NCI-H345 treated with DMSO at 0.1 percent for 48 hours (cell line): ENCODE results near the gene PDSS2.
"Not testable (repeated sequence)": the region's sequence is repeated elsewhere in the genome, so short reads cannot be mapped to it uniquely, and the experiment has no call there.

Experiments
- DNase-seq: peaks from one replicate; lab custom pipeline; 2025; ENCODE audit not compliant: unreplicated experiment; lab: John Stamatoyannopoulos, UW

The PDSS2 gene

DNA sequence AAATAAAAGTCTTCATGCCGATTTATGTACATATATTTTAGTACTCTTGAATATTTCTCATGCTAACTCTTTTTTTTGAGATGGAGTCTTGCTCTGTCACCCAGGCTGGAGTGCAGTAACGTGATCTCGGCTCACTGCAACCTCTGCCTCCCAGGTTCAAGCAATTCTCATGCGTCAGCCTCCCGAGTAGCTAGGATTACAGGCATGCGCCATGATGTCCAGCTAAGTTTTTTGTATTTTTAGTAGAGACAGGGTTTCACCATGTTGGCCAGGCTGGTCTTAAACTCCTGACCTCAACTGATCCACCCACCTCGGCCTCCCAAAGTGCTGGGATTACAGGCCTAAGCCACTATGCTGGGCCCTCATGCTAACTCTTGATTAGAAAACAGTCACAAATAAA, 179.4 kb downstream of the PDSS2 start:
- DNase-seq = not testable (repeated sequence)

DNA sequence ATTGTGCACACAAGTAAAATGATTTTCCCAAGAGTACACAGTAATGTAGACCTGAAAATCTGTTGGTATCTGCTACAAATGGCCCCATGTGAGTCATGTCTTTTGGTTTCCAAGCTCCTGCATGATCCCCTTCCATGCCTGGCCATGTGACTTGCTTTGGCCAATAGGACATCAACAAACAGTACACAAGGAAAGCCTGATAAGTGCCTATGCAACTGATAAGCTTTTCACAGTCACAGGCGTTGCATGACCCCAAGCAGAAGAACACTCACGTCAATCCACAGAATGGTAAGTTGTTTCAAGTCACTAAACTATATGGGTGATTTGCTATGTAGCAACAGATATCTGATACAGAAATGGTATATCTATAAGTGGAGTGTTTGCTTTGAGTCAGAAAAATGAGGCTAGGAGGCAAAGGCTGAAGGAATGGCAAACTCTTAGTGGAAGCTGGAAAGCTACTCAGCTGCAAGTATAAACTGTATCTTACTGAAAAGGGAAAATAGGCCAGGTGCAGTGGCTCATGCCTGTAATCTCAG, 184.0 kb downstream of the PDSS2 start:
- DNase-seq = no peak

DNA sequence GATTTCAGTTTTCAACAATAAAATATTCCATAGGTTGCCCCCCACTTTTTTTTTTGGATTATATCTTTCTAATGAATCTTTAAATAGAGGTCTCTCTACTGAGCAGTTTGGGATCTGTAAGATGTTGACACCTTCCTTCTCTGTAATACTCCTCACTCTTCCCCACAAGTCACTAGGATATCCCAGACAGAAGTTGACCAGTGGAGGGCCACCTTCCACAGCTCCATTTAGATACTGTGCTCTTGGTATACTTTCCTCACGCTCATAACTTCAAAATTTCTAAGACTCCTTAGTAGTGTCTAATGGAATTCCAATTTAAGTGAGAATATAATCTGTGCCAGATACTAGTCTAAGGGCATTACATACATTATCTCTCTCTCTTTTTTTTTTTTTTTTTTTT, 185.1 kb downstream of the PDSS2 start:
- DNase-seq = no peak

GRCh38 chr6:107272246-107272645, 187.1 kb downstream of the PDSS2 start:
- no peak for DNase-seq

DNA sequence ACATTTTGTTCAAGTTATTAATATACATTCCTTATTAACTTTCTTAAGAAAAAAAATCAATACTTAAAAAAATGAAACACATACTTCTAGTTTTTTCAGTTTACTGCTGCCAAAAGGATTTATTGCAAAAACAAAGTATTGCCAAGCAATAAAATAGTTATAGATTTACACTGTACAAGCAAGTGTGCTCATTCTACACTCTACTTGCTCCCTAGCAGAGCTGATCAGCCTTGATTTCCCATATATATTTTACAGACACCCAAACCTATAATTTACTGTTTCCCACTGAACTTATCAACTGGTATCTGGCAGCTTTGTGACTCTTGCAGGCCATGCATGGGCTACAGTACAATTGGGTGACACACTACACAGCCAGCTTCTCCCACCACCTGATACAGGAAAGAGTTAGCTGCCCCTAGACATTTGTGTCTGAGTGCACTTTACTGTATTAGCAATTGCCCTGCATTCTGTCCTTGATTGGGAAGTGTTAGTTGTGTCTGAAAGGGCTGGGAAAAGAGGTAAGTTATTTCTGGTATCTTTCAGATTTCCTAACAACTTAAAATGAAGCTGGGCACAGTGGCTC, 188.1 kb downstream of the PDSS2 start:
- DNase-seq = no peak

DNA sequence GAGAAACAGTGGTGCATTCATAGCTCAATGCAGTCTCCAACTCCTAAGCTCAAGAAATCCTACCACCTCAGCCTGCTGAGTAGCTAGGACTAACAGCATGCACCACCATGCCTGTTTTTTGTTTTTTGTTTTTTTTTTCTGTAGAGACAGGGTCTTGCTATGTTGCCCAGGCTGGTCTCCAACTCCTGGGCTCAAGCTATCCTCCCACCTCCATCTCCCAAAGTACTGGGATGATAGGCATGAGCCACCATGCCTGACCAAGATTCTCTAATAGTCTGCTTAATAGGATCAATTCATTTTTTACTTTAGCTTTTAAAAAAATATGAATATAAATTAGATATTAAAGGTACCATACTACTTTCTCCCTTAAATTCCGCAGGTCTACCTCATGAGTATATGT, 191.7 kb downstream of the PDSS2 start:
- no peak for DNase-seq

DNA sequence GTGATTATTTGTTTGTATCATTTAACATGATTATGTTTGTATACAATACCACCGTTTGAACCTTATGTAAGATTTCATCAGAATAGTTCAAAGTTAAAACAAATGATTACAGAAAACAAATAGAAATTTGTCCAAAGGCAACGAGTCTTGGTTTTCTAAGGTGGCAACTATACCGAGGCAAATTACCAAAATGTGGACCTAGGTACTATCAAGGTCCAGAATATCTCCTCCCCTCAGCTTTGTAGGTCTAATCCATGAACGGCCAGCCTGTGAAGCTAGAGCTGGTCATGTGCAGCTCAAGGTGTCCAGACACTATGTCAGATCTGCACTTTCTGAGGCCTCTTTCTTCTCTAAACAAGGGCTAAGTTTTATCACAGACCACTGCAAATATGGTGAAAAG, 192.4 kb downstream of the PDSS2 start:
- DNase-seq = no peak

GRCh38 chr6:107266563-107266962, 192.8 kb downstream of the PDSS2 start:
- no peak for DNase-seq

DNA sequence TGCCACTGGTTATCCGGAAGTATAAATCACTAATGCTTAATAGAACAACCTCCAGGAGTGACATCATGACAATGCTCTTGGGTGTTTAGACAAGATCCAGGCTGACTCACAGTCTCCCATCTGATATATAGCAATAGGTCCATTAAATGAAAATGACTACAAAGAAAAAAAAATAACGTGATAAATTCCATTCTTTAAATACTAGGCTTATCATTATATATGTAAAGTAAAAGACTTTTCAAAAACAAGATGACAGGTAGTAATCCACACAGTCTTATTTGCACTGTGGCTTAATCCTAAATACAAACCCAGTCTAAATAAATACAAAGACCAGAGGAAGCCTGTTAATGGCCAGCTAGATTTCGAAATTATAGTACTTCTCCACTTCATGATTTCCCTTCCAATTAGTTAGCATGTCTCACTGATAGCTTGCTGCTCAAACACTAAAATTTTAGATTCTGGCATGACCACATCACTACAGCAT, 195.0 kb downstream of the PDSS2 start:
- no peak for DNase-seq

- DNase-seq = no peak
Observed at GRCh38 chr6:107259951-107260350, 199.4 kb downstream of the PDSS2 start.

DNA sequence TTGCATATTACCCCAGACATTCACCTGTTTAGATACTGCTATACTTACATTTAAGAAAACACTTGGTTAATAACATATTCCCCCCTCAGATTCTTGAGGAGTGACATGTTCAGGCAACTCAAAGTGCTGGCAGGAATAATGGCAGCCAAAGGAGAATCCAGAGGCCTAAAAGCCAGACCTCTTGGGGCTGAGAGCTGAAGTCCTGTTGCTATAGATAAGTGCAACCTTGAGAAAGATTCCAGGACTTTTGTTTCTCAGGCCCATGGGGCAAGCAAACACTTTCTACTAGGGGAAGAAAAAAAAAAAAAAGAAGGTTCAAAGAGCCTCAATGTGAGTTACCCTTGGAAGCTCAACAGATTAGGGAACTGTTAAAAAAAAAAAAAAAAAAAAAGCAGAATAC, 211.2 kb downstream of the PDSS2 start:
- DNase-seq = no peak

- no peak for DNase-seq
Observed at GRCh38 chr6:107246972-107247615, 212.3 kb downstream of the PDSS2 start.

- DNase-seq = no peak
Observed at GRCh38 chr6:107246249-107246971, 213.0 kb downstream of the PDSS2 start.

GRCh38 chr6:107244742-107245480, 214.5 kb downstream of the PDSS2 start:
- no peak for DNase-seq

- no peak for DNase-seq
Observed at GRCh38 chr6:107244082-107244741, 215.2 kb downstream of the PDSS2 start.

- no peak for DNase-seq
Observed at GRCh38 chr6:107243471-107243870, 215.9 kb downstream of the PDSS2 start.

GRCh38 chr6:107237992-107238660, 221.2 kb downstream of the PDSS2 start:
- no peak for DNase-seq

- DNase-seq = no peak
Observed at GRCh38 chr6:107235511-107235910, 223.9 kb downstream of the PDSS2 start.

- no peak for DNase-seq
Observed at GRCh38 chr6:107235007-107235406, 224.4 kb downstream of the PDSS2 start.

- no peak for DNase-seq
Observed at GRCh38 chr6:107231243-107231642, 228.1 kb downstream of the PDSS2 start.
